ENCODE data around the gene CAMK2A.

The CAMK2A gene

GRCh38 chr5:150320044-150320613 lies 30.6 kb upstream of the CAMK2A start:
- H3K36me3 ChIP-seq: no peaks in the 10 kb centered on the region
- intact Hi-C loops (cut with DNase I; ENCODE audit: low total_unique reads): no loop called here
- DNase-seq: peak; percentile 85 to 89
- H3K27me3 ChIP-seq: no peaks in the 10 kb centered on the region
- no peak for TF ChIP-seq CTCF (IDR thresholded peaks at IDR 0.05)
- no peaks in the 10 kb centered on the region for H3K9me3 ChIP-seq
- H3K4me1 ChIP-seq: peaks cover 0 to 3% (median 0%) of the 10 kb centered on the region in 4 donors
- H3K4me3 ChIP-seq: no peak overlapping the region
- no peak overlapping the region for H3K27ac ChIP-seq

- no peak for TF ChIP-seq CTCF (IDR thresholded peaks at IDR 0.05)
- intact Hi-C loops (cut with DNase I; ENCODE audit: low total_unique reads): no loop called here
Measured at GRCh38 chr5:150319484-150319790, 29.9 kb upstream of the CAMK2A start.

GRCh38 chr5:150318613-150319483 lies 29.3 kb upstream of the CAMK2A start:
- Histone ChIP-seq H3K27ac (no peak overlapping the region), H3K9me3 (no peaks in the 10 kb centered on the region), H3K4me3 (no peak overlapping the region), H3K27me3 (no peaks in the 10 kb centered on the region), H3K4me1 (peaks cover 0 to 3% (median 0%) of the 10 kb centered on the region in 4 donors), H3K36me3 (no peaks in the 10 kb centered on the region)
- DNase-seq: no peak
- no peak for TF ChIP-seq CTCF (IDR thresholded peaks at IDR 0.05)
- intact Hi-C loops (cut with DNase I; ENCODE audit: low total_unique reads): no loop called here

More at GRCh38 chr5:150319484-150319790, 29.9 kb upstream of the CAMK2A start:
- DNase-seq: no peak
- Histone ChIP-seq H3K27me3 (no peaks in the 10 kb centered on the region), H3K36me3 (no peaks in the 10 kb centered on the region), H3K27ac (no peak overlapping the region), H3K9me3 (no peaks in the 10 kb centered on the region), H3K4me3 (no peak overlapping the region), H3K4me1 (peaks cover 0 to 3% (median 0%) of the 10 kb centered on the region in 4 donors)

- Histone ChIP-seq H3K4me3 (no peak overlapping the region), H3K9me3 (no peaks in the 10 kb centered on the region), H3K27ac (no peak overlapping the region), H3K4me1 (peaks cover 0 to 3% (median 0%) of the 10 kb centered on the region in 4 donors), H3K27me3 (no peaks in the 10 kb centered on the region), H3K36me3 (no peaks in the 10 kb centered on the region)
- intact Hi-C loops (cut with DNase I; ENCODE audit: low total_unique reads): no loop called here
- DNase-seq: no peak
- TF ChIP-seq CTCF (IDR thresholded peaks at IDR 0.05): no peak
Measured at GRCh38 chr5:150317048-150318003, 27.8 kb upstream of the CAMK2A start.

GRCh38 chr5:150316320-150316719 lies 26.7 kb upstream of the CAMK2A start:
- H3K9me3 ChIP-seq: no peaks in the 10 kb centered on the region
- no peaks in the 10 kb centered on the region for H3K27me3 ChIP-seq
- peaks cover 0 to 3% (median 0%) of the 10 kb centered on the region in 4 donors for H3K4me1 ChIP-seq
- intact Hi-C loops (cut with DNase I; ENCODE audit: low total_unique reads): no loop called here
- no peak for TF ChIP-seq CTCF (IDR thresholded peaks at IDR 0.05)
- no peak for DNase-seq
- no peak overlapping the region for H3K27ac ChIP-seq
- no peak overlapping the region for H3K4me3 ChIP-seq
- no peaks in the 10 kb centered on the region for H3K36me3 ChIP-seq
